Activated gamma-delta T cell (primary cell): ENCODE data around the gene SYT7.

Experiments used
- DNase-seq: peaks from one replicate; lab custom pipeline; 2025; lab: John Stamatoyannopoulos, UW

Gene SYT7

DNA sequence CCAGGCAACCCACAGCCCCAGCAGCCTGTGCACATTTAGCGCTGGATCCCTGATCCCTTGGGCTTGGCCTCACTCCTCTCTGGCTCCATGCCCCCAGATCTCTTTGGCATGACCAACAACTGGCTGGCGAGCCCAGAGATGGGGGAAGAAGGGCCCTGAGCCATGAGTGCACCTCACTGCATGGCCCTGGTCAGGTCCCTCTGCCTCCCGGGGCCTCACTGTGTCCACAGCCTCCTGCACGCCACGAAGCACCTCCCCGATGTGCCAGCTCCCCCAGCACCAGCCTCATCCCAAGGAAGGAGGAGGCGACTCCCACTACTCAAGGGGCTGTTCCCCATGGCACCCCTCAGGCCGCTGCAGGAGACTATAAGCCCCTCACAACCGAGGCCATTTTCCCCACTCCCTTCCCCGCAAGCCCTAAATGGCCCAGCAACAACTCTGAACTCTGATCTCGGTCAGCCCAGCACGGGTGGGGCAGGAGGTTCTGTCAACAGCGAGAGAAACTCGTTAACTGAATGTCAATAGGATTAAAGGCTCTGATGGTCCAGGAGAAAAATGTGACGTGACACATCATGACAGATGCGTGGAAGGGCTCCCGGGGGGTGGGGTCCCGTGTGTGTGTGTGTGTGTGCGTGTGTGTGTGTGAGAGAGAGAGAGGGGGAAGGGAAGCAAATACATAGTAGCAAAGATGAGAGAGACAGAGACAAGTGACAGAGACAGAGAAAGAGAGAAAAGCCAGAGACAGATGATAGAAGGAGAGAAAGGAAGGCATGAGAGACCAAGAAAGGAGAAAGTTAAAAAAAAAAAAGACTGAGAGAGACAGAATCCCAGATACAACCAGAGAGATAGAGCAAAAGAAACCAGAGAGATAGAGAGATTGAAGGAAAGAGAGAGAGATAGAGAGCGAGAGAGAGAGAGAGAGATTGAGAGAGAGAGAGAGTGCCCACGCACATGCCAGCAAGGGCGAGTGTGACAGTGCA, 28.4 kb upstream of the SYT7 start:
- DNase-seq: no peak

DNA sequence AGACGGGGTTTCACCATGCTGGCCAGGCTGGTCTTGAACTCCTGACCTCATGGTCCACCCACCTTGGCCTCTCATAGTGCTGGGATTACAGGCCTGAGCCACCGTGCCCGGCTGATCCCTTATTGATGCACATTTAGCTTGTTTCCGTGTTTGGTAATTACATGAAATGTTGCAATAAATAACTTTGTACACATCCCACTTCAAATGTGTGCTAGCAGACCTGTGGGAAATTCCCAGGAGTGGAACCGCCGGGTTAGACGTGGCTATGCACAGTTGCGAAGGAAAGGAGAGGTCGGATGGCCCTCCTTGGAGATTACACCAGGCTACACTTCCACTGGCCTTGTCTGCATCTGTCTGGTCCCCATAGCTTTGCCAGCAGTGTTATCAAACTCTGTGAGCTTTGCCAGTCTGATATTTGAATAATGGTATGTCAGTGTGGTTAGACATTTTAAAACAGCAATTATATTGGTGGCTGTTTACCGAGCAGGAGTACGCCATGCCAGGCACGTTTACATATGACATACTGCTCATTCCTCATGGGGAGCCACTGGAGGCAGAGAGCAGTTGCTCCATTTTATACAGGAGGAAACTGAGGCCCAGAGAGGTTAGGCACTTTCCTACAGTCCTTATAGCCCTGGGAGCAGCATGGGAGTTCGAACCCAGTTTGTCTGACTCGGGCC, 27.2 kb upstream of the SYT7 start:
- DNase-seq: no peak

DNA sequence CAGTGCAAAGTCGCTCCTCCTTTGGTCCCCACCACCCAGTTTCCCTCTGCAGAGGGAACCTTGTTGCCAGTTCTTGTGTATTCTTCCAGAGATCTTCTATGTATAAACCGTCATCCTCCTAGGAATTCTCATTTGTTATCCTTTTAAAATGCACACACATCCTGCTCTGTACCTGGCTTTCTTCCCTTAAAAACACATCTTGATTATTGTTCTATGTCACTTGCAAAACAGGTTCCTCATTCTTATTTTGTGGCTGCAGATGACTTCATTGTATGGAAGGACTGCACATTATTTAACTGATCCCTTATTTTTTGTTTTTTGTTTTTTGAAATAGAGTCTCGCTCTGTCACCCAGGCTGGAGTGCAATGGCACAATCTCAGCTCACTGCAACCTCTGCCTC, 26.6 kb upstream of the SYT7 start:
- no peak for DNase-seq

DNA sequence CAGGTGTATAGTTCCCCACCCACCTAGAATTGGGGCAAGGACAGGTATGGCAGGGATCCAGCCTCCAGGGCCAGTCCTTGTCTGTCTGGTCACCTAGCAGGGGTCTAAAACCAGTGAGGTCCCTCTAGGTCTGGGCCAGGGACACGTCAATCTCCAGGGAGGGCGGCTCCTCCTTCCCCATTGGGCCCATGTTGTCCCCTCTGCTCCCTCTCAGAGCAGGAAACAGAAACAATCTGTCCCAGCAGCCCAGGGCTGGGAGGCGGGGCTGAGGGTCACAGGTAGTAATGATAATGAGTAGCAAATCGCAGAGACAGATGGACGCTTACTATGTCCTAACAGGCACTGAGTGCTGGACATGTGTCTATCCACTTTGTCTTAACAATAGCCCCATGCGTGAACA, 22.8 kb upstream of the SYT7 start:
- DNase-seq: no peak

DNA sequence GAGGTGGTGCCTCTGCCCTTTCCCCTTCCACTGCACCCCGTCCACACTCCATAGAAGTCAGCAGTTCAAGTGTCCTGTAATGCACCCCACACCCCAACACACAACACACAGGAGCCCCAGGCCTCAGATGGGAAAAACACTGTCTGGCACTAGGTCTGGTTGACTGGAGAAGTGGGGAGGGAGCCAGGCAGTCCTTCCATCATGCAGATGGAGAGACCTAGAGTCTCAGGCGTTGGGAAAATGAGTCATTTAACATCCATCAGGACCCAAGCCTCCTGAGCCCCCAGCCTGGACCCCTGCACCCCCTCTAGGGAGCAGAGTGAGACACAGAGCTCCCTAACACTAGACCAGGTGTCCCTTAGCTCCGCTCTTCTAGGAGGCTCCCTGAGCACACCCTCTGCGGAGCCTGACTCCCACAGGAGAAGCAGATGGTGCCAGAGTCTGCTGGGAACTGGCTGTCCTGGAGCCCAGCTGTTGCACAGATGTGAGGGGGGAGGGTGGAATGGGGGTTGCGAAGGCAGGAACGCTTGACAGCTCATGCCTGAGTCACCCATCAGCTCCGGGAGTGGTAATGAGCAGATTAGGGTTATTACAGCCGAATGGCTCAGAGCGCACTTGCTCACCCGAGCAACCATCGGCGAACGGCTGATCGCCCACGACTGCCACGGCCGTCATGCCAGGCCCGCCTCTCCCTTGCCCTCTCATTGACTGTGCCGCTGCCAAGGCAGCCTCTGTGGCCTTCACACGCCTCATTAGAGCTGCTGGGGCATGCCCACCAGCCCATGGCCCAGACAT, 22.1 kb upstream of the SYT7 start:
- no peak for DNase-seq

DNA sequence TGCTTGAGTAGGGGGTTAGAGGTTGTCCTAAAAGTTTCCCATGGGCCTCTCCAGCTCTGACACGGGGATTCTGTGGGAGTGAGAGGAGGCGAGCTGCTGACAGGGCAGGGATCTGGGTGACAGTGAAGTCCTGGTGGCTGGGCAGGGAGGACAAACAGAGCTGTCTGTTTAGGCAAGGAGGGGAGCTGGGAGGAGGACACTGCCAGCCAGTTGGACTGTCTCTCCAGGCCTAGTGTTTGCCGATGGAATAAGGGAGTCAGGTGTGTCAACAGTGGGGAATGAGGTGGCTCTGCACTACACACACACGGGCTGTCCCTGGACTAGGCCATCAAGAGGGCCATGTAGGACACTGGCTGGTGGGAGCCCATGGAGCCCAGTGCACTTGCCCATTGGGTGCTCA, 20.6 kb upstream of the SYT7 start:
- DNase-seq: no peak

DNA sequence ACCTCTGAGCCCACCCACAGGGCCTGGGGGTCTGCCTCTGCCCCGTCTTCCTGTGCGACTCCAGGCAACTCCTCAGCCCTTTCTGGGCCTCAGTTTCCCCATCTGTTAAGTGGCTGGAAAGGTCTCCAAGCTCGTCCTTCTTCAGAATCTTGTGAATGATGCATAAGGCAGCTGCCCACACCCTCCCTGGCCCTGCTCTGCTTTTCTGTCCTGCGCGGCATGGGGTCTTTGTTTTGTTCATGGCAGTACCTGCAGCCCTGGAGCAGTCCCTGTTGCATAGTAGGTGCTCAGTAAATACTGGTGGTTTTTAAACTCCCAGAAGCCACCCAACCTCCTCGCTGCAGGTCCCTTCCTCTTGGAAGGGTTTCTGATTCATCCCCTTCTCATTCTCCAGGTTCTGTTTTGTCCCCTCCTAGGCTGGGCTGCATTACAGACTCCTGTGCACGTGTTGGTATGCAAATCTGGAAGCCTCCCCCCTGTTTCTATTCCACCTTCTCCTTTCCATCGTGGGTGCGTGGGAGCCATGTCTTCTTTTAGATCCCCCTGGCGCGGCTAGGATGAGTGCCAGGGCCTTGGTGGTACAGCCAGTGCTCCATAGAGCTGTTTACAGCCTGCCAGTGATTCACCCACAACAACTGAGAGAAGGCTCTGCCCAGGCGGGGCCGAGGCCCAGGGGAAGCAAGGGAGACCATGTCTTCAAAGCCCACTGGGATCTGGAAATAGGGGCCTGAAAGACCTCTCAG, 19.3 kb upstream of the SYT7 start:
- DNase-seq: no peak

DNA sequence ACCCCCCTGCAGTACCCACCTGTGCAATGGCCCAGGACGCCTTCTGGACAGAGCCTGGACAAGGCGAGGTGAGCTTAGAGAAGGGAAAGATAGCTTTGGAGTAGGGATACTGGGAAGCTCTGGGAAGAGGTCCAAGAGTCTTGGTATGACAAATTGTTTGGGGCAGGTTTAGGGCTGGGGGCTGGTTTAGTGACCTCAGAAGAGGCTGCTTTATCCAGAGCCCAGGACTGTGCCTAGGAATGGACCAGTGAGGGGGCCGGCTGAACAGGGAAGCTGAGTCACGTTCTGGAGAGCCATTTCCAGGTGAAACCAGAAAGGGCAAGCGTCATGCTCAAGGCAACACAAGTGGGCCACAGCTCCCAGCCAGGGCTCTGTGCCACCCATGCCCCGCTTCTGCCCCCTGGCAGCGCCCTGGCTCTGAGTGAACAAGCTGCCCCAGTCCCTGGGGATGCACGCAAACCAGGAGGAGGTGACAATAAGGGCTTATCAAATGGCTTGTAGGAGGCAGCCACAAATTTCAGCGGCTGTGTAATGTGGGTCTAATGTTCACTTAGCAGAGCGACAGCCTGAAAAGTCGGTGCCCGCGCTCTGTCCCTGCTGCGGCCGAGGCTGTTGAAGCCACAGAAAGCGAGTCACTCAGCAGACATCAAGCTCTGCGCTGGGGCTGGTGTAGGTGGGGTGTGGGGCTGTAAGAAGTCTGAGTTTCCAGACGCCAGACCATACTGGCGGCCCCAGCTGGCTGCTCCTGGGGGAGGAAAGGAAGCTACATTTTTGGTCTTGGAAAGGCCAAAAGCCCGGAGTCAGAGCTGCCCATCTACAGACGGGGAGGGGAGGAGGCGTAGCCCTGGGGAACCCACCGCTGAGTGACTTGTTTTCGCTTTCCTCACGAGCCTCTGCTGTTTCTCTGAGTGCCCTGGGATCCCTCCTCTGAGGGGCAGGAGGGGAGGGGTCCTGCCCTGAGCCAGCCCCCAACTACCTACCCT, 18.3 kb upstream of the SYT7 start:
- no peak for DNase-seq

DNA sequence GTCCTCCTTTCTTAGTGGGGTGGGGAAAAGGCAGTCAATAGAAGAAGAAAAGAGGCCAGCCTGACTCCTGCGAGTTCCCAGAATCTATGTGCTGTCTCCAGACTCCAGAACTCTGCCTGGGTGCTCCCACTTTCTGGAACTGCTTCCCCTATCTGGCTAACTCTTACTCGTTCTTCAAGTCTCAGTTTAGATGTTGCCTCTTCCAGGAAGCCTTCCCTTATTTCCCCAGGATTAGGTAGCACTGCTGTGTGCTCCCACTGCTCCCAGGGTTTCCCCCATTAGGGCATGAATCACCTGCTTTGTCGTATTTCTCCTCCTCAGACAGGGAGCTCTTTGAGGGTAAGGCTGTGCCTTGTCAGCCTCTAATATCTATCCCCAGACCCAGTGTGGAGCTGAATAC, 17.5 kb upstream of the SYT7 start:
- no peak for DNase-seq

DNA sequence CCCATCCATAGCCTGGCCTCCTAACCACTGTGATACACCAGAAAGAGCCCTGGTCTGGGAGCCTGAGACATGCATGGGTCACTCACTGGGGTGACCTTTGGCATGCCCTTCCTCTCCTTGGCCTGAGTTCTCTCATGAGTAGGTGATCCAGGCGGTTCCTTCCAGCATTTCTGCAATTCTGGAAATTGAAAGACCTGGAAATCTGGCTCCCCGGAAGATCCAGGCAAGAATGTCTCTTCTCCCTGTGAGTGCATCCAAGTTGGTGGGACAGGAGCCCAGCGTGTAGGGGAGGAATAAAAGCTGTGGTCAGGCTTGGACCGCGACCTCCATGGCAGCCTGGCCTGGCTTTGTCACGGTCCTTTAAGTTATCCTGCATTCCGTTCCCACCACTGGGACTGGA, 16.1 kb upstream of the SYT7 start:
- no peak for DNase-seq

DNA sequence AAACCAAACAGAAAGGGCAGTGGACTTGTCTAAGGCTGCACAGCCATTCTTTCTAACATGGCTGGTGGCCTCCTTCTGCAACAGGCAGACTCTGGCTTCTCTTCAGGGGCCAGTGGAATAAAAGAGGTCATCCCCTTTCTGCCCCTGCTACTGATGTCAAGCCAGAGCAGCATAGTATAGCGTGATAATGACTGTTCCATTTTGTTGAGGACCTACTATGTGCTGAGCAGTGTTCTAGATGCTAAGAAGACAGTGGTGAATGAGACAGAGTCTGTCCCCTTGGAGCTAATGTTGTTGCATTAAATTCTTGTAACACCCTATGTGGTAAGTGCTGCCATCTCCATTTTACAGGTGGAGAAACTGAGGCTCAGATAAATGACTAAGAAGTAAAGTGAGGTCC, 15.7 kb upstream of the SYT7 start:
- no peak for DNase-seq

DNA sequence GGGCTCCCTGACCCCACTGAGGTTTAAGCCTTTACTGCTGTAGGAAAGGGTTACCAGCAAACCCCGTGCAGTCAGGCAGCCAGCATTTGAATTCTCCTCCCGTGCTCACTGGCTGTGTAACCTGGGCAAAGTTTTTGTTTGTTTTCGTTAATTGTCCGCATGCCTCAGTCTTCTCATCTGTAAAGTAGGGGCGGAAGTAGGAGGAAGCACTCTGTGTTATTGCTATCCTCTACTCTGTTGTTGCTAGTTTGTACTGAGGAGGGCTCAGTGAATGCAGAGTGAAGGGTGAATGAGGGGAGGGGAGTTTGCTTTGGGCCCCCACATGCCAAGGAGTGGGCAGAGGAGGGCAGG, 14.0 kb upstream of the SYT7 start:
- DNase-seq: no peak

DNA sequence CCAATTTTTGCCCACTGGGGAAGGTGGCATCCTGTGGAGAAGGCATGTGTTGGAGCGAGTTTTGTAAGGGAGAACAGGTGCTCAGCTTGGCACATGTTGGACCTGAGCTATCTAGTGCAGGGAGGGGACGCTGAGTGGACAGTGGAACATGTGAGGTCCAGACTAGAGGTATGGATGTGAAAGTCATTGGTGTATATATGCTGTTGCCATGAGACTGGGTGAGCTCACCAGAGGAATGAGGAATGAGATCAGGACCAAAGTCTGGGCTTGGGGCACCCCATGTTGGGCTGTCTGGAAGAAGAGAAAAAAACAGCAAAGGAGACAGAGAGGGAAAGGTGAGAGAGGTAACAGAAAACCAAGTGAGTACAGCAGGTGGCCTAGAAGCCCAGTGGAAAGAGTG, 12.3 kb upstream of the SYT7 start:
- DNase-seq: no peak

DNA sequence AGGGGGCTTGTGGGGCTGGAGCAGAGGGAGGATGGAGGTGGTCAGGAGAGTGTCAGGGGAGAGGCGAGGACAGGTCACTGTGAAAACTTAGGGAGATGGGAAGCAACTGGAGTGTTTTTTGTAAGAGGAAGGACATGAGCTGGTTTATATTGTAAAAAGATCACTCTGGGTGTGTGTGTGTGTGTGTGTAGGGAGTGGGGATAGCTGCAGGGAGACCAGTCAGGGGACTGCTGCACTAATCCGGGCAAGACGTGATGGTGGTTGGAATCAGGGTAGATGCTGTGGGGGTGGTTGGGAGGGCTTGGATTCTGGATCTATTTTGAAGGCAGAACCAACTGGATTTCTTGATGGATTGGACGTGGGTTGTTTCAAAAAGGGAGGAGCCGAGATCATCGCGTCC, 11.3 kb upstream of the SYT7 start:
- no peak for DNase-seq

DNA sequence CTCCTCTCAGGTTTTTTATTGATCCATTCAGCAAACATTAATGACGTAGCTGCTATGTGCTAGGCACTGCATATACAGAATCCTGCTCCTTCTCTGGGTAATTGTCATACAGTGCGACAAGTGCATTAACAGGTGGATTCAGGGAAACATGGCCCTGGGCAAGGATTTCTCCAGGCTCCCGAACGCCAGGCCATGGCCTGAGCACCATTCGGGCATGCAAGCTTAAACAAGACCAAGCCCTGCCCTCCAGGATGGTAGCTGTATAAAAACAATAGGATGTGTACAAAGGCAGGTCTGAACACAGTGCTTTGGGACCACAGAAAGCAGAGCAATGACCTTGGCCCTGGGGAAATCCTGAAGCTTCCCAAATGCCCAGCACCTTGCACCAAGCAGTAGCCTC, 9.1 kb upstream of the SYT7 start:
- no peak for DNase-seq

DNA sequence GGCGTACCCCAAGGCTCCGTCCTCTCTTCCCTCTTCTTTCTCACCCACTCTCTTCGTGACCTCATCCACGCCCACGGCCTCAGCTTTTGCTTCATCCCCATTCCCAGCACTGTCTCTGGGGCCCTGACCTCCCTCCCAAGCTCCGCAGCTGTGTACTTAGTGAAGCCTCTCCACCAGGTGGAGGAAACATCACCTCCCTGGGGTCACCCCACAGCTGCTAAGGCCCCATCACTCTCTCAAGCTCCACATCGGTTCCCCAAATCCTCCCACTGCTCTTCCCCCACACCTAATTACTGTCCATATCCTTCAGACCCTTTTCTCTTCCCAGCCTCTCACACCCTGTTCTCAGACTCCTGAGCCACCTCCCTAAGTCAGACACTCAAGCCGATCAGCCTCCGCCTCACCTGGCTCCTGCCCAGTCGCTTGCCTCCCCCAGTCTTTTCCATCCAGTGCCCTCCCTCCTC, 7.9 kb upstream of the SYT7 start:
- no peak for DNase-seq

DNA sequence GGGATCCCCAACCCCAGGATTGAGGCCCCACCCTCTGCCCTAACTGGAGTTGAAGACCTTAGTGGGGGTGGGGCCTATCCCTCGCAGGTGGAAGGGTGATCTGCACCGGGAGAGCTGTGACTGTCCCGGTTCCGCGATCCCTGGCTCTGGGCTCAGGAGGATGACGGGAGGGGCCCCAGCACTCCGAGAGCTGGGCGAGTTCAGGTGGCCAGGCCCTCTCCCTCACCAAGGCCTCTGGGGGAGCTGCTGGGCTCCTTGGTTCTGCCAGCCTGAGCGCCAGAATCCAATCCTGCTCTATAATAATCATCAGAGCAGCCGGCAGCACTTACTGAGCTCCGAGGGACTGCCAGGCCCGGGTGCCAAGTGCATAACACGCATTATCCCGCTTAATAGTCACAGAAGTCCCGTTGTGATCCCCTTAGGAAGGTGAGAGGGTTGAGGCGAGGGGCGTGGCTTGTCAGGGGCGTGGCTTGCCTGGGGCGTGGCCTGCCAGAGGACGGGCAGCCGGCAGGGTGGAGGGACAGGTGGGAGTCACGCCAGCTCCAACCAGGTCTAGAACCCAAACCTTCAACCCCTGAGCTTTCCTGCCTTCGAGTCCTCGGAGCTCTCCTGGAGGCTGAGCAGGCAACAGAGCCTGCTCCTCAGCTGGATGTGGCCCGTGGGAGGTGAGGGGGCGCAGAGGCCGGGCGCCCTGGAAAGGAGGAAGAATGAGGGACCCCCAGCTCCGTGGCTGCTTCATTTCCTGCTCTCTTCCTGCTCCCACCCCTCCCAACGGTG, 7.3 kb upstream of the SYT7 start:
- DNase-seq: peak; percentile 35

DNA sequence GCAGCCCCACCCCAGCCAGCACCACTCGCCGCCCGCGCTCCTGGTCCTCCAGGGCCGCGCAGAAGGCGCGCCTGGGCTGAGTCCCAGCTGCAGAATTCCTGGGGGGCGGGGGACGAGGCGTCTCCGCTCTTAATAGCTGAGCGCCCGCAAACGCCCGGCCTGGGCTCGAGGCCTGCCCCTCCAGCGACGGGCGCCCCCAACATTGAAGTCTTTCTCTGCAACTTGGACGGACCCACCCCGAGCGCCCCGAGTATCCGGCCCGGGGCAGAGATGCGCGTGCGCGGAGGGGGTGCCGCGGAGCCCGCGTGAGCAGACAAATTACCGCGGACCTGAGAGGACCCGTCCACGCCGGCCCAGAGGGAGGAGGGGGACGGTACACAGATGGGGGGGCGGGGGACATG, 6.7 kb upstream of the SYT7 start:
- DNase-seq: no peak

DNA sequence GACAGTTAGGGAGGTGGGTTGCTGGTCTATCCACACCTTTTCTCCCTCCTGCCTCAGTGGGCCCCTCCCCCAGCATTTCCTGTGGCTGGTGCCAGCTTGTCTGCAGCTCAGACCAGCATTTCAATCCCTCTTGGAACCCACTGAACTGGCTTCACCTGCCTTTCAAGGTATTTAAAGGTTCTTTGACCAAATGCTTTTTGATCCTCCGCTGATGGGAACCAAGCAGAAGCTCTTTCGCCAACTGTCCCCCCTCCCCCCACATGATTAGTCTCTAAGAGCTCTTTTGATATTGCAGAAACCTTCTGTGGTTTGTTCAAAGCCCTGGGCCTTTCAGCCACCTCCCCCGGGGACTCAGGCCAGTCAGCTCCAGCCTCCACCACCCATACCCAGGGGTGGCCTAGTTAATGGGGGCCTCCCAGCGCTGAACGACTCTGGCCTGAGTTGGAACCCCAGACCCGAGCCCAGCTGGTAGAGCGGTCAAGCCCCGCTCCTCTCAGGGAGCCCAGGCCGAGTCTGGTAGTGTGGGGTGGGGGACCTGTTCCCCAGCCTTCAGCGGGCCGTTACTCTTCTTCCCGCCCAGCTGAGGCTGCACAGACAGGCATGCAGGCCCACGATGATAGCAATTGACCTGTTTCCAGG, 6.0 kb upstream of the SYT7 start:
- no peak for DNase-seq
